Stimulated activated CD4-positive, alpha-beta T cell treated with anti-CD3 and anti-CD28 coated beads, Interleukin-1b, Interleukin-23, amount 100 ng/mL, for 24 hours (primary cell): Measurements from ENCODE around the gene RAPGEF4.
"Not testable (repeated sequence)": the region's sequence is repeated elsewhere in the genome, so short reads cannot be mapped to it uniquely, and the experiment has no call there.

Source experiments
- DNase-seq, 4 experiments: peaks; one replicate each; pipeline ENCODE4 v3.0.0-alpha.2; 2020; ENCODE audit warnings: low read depth in 4 of 4, low spot score in 1 of 4

Gene RAPGEF4

GRCh38 chr2:172725746-172726145, 9.9 kb upstream of the RAPGEF4 start:
- no peak for DNase-seq

- DNase-seq, result no peak
These were observed 9.4 kb upstream of the RAPGEF4 start for GRCh38 chr2:172726172-172726735.

DNA sequence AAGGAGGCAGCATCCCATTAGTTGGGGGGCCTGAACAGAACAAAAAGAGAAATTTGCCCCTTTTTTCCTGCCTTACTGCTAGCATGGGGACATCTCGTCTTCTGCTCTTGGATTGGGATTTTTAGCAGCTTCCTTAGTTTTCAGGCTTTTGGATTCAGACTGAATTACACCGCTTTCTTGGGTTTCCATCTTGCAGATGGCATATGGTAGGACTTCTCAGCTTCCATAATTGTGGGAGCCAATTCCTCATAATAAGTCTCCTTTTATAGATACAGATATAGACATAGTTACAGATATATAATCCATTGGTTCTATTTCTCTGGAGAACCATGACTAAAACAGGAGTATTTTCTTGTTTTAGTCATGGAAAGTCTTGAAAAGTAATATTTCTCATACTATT, 5.2 kb upstream of the RAPGEF4 start:
- DNase-seq, result no peak

DNA sequence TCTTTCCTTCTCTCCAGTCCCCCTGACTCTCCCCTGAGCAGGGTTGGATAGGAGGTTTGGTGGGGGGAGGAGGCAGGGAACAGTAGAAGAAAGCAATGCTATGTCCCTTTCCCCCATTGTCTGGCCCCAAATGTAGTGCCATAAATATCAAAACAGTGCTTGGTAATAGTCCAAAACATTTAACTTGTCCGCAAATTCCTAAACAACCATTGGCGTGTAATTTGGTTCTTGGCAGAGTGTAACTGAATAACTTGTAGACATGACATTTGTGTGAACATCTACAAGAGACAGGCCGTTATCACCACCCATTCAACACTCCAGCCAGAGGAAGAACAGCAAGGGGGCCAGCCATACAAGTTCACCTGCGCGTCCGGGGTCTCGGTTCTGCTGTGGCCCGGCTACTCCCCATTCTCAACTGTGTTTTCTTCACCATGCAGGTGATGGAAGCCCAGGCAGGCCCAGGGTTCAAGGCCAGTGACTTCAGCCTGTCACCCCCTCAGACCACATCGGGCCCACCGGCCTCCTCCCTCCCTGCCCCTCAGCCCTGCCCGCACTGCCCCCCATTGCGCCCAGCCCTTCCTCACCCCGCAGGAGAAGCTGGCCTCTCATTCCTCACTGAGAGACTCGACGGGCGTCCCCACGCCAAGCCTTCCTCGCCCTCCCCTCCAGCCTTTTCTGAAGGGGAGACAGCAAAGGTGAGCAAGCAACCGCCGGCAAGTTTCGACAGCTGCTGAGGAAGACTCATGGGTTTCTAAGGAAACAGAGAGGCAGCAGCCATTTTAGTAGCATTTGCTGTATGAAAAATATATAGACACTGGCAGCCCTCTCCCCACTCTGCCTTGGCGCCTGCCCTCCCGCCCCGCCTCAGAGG, 699 bp upstream of the RAPGEF4 start:
- peak in 1 of 4 experiments; percentile 5 for DNase-seq

DNA sequence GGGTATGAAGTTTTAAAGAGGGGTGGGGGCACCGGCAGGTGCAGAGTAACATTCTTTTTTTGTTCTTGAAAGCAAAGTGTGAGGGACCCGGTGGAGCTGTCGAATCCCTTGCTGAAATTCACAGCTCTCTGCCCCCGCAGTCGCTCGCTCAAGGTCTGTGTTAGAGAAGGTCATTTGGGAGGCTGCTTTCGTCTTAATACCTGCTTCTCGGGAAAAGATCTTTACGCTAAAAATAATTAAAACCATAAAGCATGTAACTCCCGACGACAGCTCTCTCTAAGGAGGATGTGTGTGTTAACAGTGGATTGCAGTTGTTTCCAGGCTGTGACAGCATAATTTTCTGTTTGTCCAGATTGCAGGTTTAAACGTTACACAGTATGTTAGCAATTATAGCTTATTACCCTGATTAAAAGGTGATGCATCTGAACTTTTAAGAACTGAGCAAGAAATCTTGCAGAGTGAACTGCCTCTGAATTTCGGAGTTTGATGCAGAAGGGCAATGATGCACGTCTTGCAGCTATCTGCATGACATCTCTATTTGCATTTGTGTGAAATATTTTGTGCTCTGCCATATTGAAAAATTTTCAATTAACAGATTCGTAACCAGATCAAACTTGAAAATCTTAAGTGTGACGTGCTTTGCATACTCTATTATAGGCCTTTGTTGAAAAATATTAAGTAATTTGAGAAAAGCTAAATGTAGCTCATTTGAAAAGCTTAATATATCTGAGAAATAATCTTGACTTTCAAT, 954 bp downstream of the RAPGEF4 start:
- no peak for DNase-seq

DNA sequence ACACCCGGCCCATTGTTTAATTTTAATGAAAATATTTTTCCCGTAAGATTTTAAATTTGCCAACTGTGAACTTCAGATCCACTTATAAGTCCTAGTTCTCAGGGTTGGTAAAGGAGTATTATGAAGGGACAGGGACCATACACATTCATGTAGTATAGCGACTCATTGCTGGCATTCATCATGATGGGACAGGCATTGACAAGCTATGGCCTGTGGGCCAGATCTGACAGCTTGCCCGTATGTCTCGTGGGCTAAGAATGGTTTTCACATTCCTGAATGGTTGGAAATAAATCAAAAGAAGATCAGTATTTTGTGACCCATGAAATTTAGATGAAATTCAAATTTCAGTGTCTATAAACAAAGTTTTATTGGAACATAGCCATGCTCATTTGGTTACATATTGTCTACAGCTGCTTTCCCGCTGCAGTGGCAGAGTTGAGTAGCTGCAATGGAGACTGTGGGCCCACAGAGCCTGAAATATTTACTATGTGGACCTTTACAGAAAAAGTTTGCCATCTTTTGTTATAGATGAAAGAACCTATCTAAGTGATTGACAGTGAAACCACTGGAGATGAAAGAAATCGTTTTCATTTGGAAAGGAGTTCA, 4.1 kb downstream of the RAPGEF4 start:
- DNase-seq, result no peak

DNA sequence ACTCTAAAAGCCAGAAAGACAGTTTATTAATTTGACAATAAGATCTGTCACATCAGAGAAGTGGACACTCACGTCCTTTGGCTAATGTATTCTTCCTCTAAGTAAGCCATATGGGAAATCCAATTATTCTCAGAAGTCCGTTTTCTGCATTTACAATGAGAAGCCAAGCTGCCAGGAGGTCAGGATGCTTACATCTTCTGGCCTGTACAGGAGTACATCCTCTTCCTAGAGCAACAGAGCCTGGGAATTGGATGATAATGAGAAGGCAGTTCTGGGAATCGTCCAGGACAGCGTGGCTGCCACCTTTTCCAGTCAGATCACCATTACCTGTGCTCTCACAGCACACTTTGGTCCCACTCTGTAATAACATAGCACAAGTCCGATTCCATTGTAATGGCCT, 5.2 kb downstream of the RAPGEF4 start:
- DNase-seq, result no peak

DNA sequence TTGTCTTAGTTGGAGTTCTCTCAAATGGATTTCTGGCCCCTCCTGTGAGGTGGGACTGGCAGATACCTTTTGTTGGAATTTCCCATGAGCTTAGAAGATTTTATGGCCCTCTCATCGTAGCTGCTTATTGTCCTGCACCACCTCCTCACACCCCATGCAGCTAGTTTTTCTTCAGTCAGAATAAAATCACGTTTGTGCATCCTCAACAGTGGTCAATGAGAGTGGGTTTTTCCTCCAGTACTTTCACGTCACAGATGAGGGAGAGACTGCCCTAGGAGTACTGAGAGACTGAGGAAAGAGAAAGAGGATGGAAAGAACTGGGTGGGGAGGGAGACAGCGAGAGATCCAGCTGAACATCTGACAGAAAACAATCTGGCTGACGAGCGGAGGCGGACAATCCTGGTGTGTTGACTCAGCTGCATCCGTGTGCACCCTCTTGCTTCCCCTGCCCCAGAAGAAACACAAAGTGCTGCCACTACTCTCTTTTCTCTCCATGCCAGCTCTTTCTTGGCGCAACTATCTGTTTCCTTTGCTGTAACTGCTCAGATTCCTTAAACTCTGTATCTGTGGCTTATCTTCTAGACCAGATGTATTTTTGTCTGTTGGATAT, 7.4 kb downstream of the RAPGEF4 start:
- DNase-seq, result no peak

DNA sequence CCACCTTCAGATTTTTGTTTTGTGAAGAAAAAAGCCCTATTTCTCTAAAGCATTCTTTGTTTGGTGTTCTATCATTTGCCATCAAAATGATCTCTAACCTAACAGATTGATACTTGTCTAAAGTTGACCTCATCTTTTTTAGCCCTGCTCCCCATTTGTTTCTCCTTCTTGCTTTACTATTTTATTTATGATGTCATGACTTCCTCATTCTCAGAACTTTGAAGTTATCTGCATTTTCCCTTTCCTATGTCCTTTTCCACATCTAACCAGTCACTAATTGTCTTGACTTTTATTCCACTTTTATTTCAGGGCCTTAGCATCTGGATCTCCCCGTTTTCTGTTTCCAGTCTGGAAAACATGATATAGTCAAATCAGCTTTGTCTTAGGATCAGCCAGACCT, 8.3 kb downstream of the RAPGEF4 start:
- no peak for DNase-seq

- DNase-seq, result no peak
These were observed 10.0 kb downstream of the RAPGEF4 start for GRCh38 chr2:172745636-172746035.

GRCh38 chr2:172748543-172748942, 12.9 kb downstream of the RAPGEF4 start:
- not testable (repeated sequence) for DNase-seq

- no peak for DNase-seq
These were observed 13.7 kb downstream of the RAPGEF4 start for GRCh38 chr2:172749388-172749787.

GRCh38 chr2:172751564-172751963, 15.9 kb downstream of the RAPGEF4 start:
- no peak for DNase-seq

- DNase-seq, result no peak
These were observed 18.0 kb downstream of the RAPGEF4 start for GRCh38 chr2:172753610-172754009.

- no peak for DNase-seq
These were observed 23.8 kb downstream of the RAPGEF4 start for GRCh38 chr2:172759441-172759840.

DNA sequence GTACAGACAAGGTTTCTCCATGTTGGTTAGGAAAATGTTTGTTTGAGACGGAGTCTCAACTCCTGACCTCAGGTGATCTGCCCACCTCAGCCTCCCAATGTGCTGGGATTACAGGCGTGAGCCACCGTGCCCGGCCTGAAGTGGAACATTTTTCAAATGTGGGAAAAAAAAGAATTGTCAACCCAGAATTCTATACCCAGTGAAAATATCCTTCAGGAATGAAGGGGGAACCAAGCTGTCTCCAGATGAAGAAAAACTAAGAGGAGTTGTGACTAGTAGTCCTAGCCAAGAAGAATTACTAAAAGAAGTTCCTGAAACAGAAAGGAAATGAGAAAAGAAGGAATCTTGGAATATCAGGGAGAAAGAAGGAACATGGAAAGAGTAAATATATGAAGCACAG, 25.7 kb downstream of the RAPGEF4 start:
- no peak for DNase-seq

DNA sequence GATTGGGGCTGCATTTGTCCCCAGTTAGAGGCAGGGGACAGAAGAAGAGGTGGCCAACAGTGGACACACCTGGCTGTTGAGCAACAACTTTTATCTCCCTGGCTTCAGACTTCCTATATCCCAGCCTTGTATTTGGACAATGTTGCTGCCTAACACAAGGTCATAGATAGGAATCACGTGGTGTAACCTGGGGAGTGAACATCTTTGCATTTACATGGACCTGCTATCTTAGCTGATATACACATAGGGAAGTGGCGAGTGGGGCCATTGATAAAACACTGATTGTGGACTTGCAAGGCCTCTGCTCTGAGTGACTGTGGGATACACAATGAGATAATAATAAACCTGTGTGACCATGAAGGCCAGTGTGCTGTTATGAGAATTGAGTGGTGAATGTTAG, 26.9 kb downstream of the RAPGEF4 start:
- no peak for DNase-seq

GRCh38 chr2:172763079-172763478, 27.4 kb downstream of the RAPGEF4 start:
- no peak for DNase-seq

GRCh38 chr2:172765662-172766061, 30.0 kb downstream of the RAPGEF4 start:
- no peak for DNase-seq

DNA sequence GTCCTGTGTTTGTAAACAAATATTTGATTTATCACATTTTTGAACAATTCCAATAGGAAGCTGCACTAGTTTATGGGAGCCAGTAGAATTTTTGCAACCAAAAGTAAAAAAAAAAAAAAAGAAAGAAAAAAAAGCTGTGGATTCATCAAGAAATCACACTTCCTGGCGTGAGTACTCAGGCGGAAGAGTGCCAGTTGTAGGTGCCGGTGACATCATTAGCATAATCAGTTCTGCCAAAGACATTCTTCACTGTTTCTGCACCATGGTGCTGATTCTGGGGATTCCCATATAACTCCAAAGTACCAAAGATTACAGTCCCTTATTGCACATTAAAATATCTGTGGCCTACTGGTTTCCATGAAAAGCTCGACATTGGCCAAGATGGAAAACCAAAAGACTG, 32.8 kb downstream of the RAPGEF4 start:
- DNase-seq, result no peak

- no peak for DNase-seq
These were observed 34.2 kb downstream of the RAPGEF4 start for GRCh38 chr2:172769879-172770278.
